GM12875 (cell line): Measurements from ENCODE around the gene GNB5.

Experiments used
- H3K4me3 ChIP-seq: one replicate; pipeline ENCODE4 v1.5.1; 2011; ENCODE audit warnings: low read depth, low read length, control low read depth
- CTCF ChIP-seq: IDR thresholded peaks from 2 replicates; pipeline ENCODE4 v1.5.1; 2011; ENCODE audit warnings: low read depth, mild to moderate bottlenecking, control low read depth, inconsistent platforms, low read length, moderate library complexity, borderline replicate concordance; ENCODE audit not compliant: insufficient read depth

GNB5 gene

GRCh38 chr15:52067545-52067926 lies 123.7 kb downstream of the GNB5 start:
- no peak for TF ChIP-seq CTCF

GRCh38 chr15:52066842-52067544 lies 124.2 kb downstream of the GNB5 start:
- H3K4me3 ChIP-seq, result no peak overlapping the region
- no peak for TF ChIP-seq CTCF

More at GRCh38 chr15:52067545-52067926, 123.7 kb downstream of the GNB5 start:
- H3K4me3 ChIP-seq, result no peak overlapping the region
